Measurements from ENCODE around the gene RXYLT1.

DNA sequence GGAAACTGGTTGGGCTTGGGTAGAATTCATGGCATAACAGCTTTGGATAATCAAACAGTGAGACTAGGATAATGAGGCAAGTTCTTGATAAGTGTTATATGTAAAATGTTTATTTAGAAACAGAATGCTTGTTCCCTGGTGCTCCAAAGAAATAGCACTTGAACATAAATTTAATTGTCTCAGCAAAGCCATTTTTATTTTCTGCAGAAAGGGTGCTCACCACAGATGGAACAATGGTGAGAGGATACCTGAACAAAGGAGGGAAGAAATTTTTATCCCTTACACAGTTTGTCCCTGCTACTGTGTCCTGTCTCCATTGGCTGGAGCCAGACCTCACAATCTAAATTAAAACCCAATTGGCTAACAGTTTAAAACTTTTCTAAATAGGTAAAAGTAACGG is 9.3 kb upstream of the RXYLT1 start:
- TF ChIP-seq, protein P1, sequence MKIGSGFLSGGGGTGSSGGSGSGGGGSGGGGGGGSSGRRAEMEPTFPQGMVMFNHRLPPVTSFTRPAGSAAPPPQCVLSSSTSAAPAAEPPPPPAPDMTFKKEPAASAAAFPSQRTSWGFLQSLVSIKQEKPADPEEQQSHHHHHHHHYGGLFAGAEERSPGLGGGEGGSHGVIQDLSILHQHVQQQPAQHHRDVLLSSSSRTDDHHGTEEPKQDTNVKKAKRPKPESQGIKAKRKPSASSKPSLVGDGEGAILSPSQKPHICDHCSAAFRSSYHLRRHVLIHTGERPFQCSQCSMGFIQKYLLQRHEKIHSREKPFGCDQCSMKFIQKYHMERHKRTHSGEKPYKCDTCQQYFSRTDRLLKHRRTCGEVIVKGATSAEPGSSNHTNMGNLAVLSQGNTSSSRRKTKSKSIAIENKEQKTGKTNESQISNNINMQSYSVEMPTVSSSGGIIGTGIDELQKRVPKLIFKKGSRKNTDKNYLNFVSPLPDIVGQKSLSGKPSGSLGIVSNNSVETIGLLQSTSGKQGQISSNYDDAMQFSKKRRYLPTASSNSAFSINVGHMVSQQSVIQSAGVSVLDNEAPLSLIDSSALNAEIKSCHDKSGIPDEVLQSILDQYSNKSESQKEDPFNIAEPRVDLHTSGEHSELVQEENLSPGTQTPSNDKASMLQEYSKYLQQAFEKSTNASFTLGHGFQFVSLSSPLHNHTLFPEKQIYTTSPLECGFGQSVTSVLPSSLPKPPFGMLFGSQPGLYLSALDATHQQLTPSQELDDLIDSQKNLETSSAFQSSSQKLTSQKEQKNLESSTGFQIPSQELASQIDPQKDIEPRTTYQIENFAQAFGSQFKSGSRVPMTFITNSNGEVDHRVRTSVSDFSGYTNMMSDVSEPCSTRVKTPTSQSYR (CRISPR knock-in tag; IDR thresholded peaks at IDR 0.05): no peak
- TF ChIP-seq, protein P2, sequence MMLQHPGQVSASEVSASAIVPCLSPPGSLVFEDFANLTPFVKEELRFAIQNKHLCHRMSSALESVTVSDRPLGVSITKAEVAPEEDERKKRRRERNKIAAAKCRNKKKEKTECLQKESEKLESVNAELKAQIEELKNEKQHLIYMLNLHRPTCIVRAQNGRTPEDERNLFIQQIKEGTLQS (CRISPR knock-in tag; conservative IDR thresholded peaks at IDR 0.05): no peak
- TF ChIP-seq, protein P3, sequence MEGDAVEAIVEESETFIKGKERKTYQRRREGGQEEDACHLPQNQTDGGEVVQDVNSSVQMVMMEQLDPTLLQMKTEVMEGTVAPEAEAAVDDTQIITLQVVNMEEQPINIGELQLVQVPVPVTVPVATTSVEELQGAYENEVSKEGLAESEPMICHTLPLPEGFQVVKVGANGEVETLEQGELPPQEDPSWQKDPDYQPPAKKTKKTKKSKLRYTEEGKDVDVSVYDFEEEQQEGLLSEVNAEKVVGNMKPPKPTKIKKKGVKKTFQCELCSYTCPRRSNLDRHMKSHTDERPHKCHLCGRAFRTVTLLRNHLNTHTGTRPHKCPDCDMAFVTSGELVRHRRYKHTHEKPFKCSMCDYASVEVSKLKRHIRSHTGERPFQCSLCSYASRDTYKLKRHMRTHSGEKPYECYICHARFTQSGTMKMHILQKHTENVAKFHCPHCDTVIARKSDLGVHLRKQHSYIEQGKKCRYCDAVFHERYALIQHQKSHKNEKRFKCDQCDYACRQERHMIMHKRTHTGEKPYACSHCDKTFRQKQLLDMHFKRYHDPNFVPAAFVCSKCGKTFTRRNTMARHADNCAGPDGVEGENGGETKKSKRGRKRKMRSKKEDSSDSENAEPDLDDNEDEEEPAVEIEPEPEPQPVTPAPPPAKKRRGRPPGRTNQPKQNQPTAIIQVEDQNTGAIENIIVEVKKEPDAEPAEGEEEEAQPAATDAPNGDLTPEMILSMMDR (IDR thresholded peaks at IDR 0.05): no peak
- no peak for TF ChIP-seq TCF7 (CRISPR knock-in tag; IDR thresholded peaks at IDR 0.05; ENCODE audit: low read depth)
- TF ChIP-seq, protein P4, sequence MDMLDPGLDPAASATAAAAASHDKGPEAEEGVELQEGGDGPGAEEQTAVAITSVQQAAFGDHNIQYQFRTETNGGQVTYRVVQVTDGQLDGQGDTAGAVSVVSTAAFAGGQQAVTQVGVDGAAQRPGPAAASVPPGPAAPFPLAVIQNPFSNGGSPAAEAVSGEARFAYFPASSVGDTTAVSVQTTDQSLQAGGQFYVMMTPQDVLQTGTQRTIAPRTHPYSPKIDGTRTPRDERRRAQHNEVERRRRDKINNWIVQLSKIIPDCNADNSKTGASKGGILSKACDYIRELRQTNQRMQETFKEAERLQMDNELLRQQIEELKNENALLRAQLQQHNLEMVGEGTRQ (CRISPR knock-in tag; IDR thresholded peaks at IDR 0.05): no peak
- no peak for TF ChIP-seq TEAD4 (CRISPR knock-in tag; IDR thresholded peaks at IDR 0.05)
- TF ChIP-seq RELA (CRISPR knock-in tag; IDR thresholded peaks at IDR 0.05; ENCODE audit: borderline replicate concordance): no peak
- TF ChIP-seq, protein P5, sequence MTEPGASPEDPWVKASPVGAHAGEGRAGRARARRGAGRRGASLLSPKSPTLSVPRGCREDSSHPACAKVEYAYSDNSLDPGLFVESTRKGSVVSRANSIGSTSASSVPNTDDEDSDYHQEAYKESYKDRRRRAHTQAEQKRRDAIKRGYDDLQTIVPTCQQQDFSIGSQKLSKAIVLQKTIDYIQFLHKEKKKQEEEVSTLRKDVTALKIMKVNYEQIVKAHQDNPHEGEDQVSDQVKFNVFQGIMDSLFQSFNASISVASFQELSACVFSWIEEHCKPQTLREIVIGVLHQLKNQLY (CRISPR knock-in tag; IDR thresholded peaks at IDR 0.05): no peak
- no peak for TF ChIP-seq JUN (CRISPR knock-in tag; IDR thresholded peaks at IDR 0.05)
- no peak for TF ChIP-seq SMAD4 (CRISPR knock-in tag; IDR thresholded peaks at IDR 0.05)
- TF ChIP-seq ATF1 (CRISPR knock-in tag; IDR thresholded peaks at IDR 0.05): no peak
- no peak for TF ChIP-seq NFYB (CRISPR knock-in tag; conservative IDR thresholded peaks at IDR 0.05; ENCODE audit: low read depth)
- TF ChIP-seq SMAD3 (CRISPR knock-in tag; IDR thresholded peaks at IDR 0.05; ENCODE audit: borderline replicate concordance): no peak
